NK-92 treated with Interleukin-12 subunit alpha and Interleukin-12 subunit beta, amount 100 ng/mL, for 24 hours (cell line): ENCODE measurements around the gene WFIKKN2.
"Not testable (repeated sequence)": the region's sequence is repeated elsewhere in the genome, so short reads cannot be mapped to it uniquely, and the experiment has no call there.

Experiments
- DNase-seq: peaks from one replicate; lab custom pipeline; 2025; lab: John Stamatoyannopoulos, UW

WFIKKN2 gene

GRCh38 chr17:50835301-50836234 lies at the start of gene WFIKKN2:
Gene WFIKKN2 (plus strand): TSS chr17:50835586. CDS start chr17:50835938, 352 bp downstream.
- DNase-seq = no peak

GRCh38 chr17:50785946-50786570 lies 49.3 kb upstream of the WFIKKN2 start:
- DNase-seq = no peak

- DNase-seq = no peak
Measured at GRCh38 chr17:50787106-50787505, 48.3 kb upstream of the WFIKKN2 start.

GRCh38 chr17:50790618-50791017 lies 44.8 kb upstream of the WFIKKN2 start:
- DNase-seq = no peak

GRCh38 chr17:50792132-50792531 lies 43.3 kb upstream of the WFIKKN2 start:
- DNase-seq = no peak

GRCh38 chr17:50793007-50793406 lies 42.4 kb upstream of the WFIKKN2 start:
- DNase-seq = no peak

GRCh38 chr17:50794361-50794760 lies 41.0 kb upstream of the WFIKKN2 start:
- DNase-seq = no peak

GRCh38 chr17:50797135-50797810 lies 38.1 kb upstream of the WFIKKN2 start:
- DNase-seq = no peak

GRCh38 chr17:50798424-50799288 lies 36.7 kb upstream of the WFIKKN2 start:
- no peak for DNase-seq

- no peak for DNase-seq
Measured at GRCh38 chr17:50799582-50799981, 35.8 kb upstream of the WFIKKN2 start.

GRCh38 chr17:50800196-50800700 lies 35.1 kb upstream of the WFIKKN2 start:
- no peak for DNase-seq

- no peak for DNase-seq
Measured at GRCh38 chr17:50802609-50803571, 32.5 kb upstream of the WFIKKN2 start.

GRCh38 chr17:50803676-50804075 lies 31.7 kb upstream of the WFIKKN2 start:
- no peak for DNase-seq

- not testable (repeated sequence) for DNase-seq
Measured at GRCh38 chr17:50804749-50805475, 30.5 kb upstream of the WFIKKN2 start.

- no peak for DNase-seq
Measured at GRCh38 chr17:50805486-50805885, 29.9 kb upstream of the WFIKKN2 start.

GRCh38 chr17:50806141-50806643 lies 29.2 kb upstream of the WFIKKN2 start:
- no peak for DNase-seq

- DNase-seq = no peak
Measured at GRCh38 chr17:50807009-50807408, 28.4 kb upstream of the WFIKKN2 start.

- no peak for DNase-seq
Measured at GRCh38 chr17:50807675-50808074, 27.7 kb upstream of the WFIKKN2 start.

GRCh38 chr17:50808413-50808812 lies 27.0 kb upstream of the WFIKKN2 start:
- no peak for DNase-seq
